HEK293T (cell line): Measurements from ENCODE around the gene SPIRE2.

ENCODE experiments used
- CTCF ChIA-PET: fragments of 350-600 bp; formaldehyde crosslinking; extraction: SDS; loops from one replicate; lab custom pipeline; 2021; ENCODE audit warnings: antibody characterized with exemption, inconsistent platforms; lab: Yijun Ruan, JAX
- POLR2A ChIA-PET: fragments of 350-600 bp; formaldehyde crosslinking; extraction: SDS; loops from one replicate; lab custom pipeline; 2020; ENCODE audit warnings: antibody characterized with exemption, inconsistent platforms; lab: Yijun Ruan, JAX
- DNase-seq: peaks from one replicate; pipeline ENCODE4 v3.0.0; 2012; ENCODE audit warnings: mixed read lengths; ENCODE audit errors: extremely low spot score
- ARNT ChIP-seq: fragments of 450-650 bp; IDR thresholded peaks from 2 replicates; pipeline ENCODE4 v1.6.1; 2017; ENCODE audit warnings: mild to moderate bottlenecking
- BHLHE40 ChIP-seq: fragments of 450-650 bp; IDR thresholded peaks from 2 replicates; pipeline ENCODE4 v1.6.1; 2016; ENCODE audit warnings: mild to moderate bottlenecking, moderate library complexity, borderline replicate concordance
- CTBP1 ChIP-seq: fragments of 450-650 bp; IDR thresholded peaks from 2 replicates; pipeline ENCODE4 v1.6.1; 2016; ENCODE audit warnings: borderline replicate concordance
- ELF4 ChIP-seq: fragments of 450-650 bp; IDR thresholded peaks from 2 replicates; pipeline ENCODE4 v1.6.1; 2017; ENCODE audit warnings: antibody characterized with exemption
- FOXA1 ChIP-seq: fragments of 450-650 bp; IDR thresholded peaks from 2 replicates; pipeline ENCODE4 v1.6.1; 2016; ENCODE audit warnings: mild to moderate bottlenecking
- FOXK2 ChIP-seq: fragments of 450-650 bp; IDR thresholded peaks from 2 replicates; pipeline ENCODE4 v1.6.1; 2016; ENCODE audit warnings: mild to moderate bottlenecking
- FOXM1 ChIP-seq: fragments of 450-650 bp; IDR thresholded peaks from 2 replicates; pipeline ENCODE4 v1.6.1; 2017; ENCODE audit warnings: mild to moderate bottlenecking, borderline replicate concordance
- HDGF ChIP-seq: fragments of 450-650 bp; IDR thresholded peaks from 2 replicates; pipeline ENCODE4 v1.6.1; 2017; ENCODE audit warnings: antibody characterized with exemption, borderline replicate concordance
- L3MBTL2 ChIP-seq: fragments of 450-650 bp; conservative IDR thresholded peaks from 2 replicates; pipeline ENCODE4 v1.6.1; 2016; ENCODE audit warnings: mild to moderate bottlenecking
- LEF1 ChIP-seq: fragments of 450-650 bp; IDR thresholded peaks from 2 replicates; pipeline ENCODE4 v1.6.1; 2017; ENCODE audit warnings: mild to moderate bottlenecking, borderline replicate concordance
- NFRKB ChIP-seq: fragments of 450-650 bp; IDR thresholded peaks from 2 replicates; pipeline ENCODE4 v1.6.1; 2016; ENCODE audit warnings: mild to moderate bottlenecking, moderate library complexity
- PKNOX1 ChIP-seq: fragments of 450-650 bp; IDR thresholded peaks from 2 replicates; pipeline ENCODE4 v1.6.1; 2016
- SP1 ChIP-seq: fragments of 450-650 bp; IDR thresholded peaks from 2 replicates; pipeline ENCODE4 v1.6.1; 2017
- SUZ12 ChIP-seq: fragments of 450-650 bp; IDR thresholded peaks from 2 replicates; pipeline ENCODE4 v1.6.1; 2016; ENCODE audit warnings: mild to moderate bottlenecking
- TARDBP ChIP-seq: fragments of 450-650 bp; IDR thresholded peaks from 2 replicates; pipeline ENCODE4 v1.6.1; 2016
- ZNF384 ChIP-seq: fragments of 450-650 bp; IDR thresholded peaks from 2 replicates; pipeline ENCODE4 v1.6.1; 2016

SPIRE2 gene

DNA sequence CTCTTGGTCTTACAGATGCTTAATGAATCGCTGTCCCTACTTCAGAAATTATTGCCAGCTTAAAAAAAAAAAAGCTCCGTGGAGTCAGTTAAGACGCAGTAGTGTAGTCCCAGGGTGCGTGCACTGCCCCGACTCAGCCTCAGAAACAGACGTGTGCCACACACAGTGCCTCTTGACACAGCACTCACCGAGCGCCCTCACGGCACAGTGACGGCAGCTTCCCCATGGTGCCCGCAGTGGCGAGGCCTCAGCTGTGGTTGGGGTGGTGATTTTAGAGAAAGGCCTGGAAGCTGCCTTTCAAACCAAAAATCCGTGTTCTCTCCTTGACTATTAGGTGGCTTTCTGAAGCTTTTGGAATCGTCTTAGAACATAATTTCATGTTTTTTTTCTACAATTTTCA, 59.0 kb downstream of the SPIRE2 start:
- no peak for DNase-seq
- no peak for TF ChIP-seq SP1
- no peak for TF ChIP-seq FOXK2
- TF ChIP-seq L3MBTL2 = no peak
- no peak for TF ChIP-seq FOXA1
- TF ChIP-seq TARDBP = no peak
- no peak for TF ChIP-seq SUZ12
- TF ChIP-seq ARNT = no peak
- TF ChIP-seq PKNOX1 = no peak
- no peak for TF ChIP-seq LEF1
- TF ChIP-seq HDGF = no peak
- TF ChIP-seq NFRKB = no peak
- TF ChIP-seq CTBP1 = no peak
- ChIA-PET POLR2A (interaction anchor here (0.6 kb wide), 1 partner anchor 197 kb away, joined by 3 read pairs; no protein-coding TSS in a partner anchor), CTCF (interaction anchor here (0.9 kb wide), 1 partner anchor 23 kb away, joined by 5 read pairs; no protein-coding TSS in a partner anchor)

GRCh38 chr16:89890200-89890599, 61.9 kb downstream of the SPIRE2 start:
- ChIA-PET CTCF (no interaction called here), POLR2A (interaction anchor here (1.6 kb wide), 1 partner anchor 17 kb away, joined by 9 read pairs; the partner anchor contains the start of gene TCF25)
- no peak for TF ChIP-seq FOXA1
- TF ChIP-seq HDGF = no peak
- no peak for TF ChIP-seq SP1
- no peak for TF ChIP-seq FOXM1
- no peak for TF ChIP-seq LEF1
- TF ChIP-seq ZNF384 = no peak
- TF ChIP-seq CTBP1 = no peak
- no peak for TF ChIP-seq ARNT
- TF ChIP-seq L3MBTL2 = no peak
- TF ChIP-seq NFRKB = no peak
- TF ChIP-seq BHLHE40 = no peak
- no peak for TF ChIP-seq ELF4
- no peak for TF ChIP-seq TARDBP
- DNase-seq = no peak

- TF ChIP-seq L3MBTL2 (no peak), SP1 (no peak), NFRKB (no peak), HDGF (no peak), BHLHE40 (no peak), FOXM1 (no peak), TARDBP (no peak), PKNOX1 (no peak), FOXK2 (no peak), FOXA1 (no peak), CTBP1 (no peak), ARNT (no peak)
- POLR2A ChIA-PET = interaction anchor here (1.6 kb wide), 1 partner anchor 18 kb away, joined by 9 read pairs; the partner anchor contains the start of gene TCF25
- CTCF ChIA-PET = interaction anchor here (0.5 kb wide), 1 partner anchor 10 kb away, joined by 4 read pairs; no protein-coding TSS in a partner anchor
- no peak for DNase-seq
Measured at GRCh38 chr16:89890886-89891657, 62.8 kb downstream of the SPIRE2 start.

GRCh38 chr16:89892055-89892630, 63.9 kb downstream of the SPIRE2 start:
- ChIA-PET POLR2A (interaction anchor here (1.6 kb wide), 1 partner anchor 19 kb away, joined by 9 read pairs; the partner anchor contains the start of gene TCF25), CTCF (no interaction called here)
- TF ChIP-seq ARNT (no peak), PKNOX1 (no peak), BHLHE40 (no peak)

GRCh38 chr16:89892635-89893034, 64.4 kb downstream of the SPIRE2 start:
- no peak for TF ChIP-seq TARDBP
- no peak for TF ChIP-seq SUZ12
- TF ChIP-seq ELF4 = no peak
- no peak for TF ChIP-seq CTBP1
- TF ChIP-seq FOXM1 = no peak
- TF ChIP-seq NFRKB = no peak
- TF ChIP-seq ARNT = no peak
- TF ChIP-seq L3MBTL2 = no peak
- no peak for TF ChIP-seq PKNOX1
- no peak for TF ChIP-seq LEF1
- no peak for TF ChIP-seq HDGF
- TF ChIP-seq BHLHE40 = no peak
- no peak for TF ChIP-seq FOXK2
- no peak for TF ChIP-seq FOXA1

More at GRCh38 chr16:89892055-89892630, 63.9 kb downstream of the SPIRE2 start:
- DNase-seq = no peak

More at GRCh38 chr16:89892635-89893034, 64.4 kb downstream of the SPIRE2 start:
- POLR2A ChIA-PET = interaction anchor here (1.3 kb wide), 1 partner anchor 19 kb away, joined by 4 read pairs; the partner anchor contains the start of gene TCF25
- CTCF ChIA-PET = no interaction called here
- no peak for DNase-seq
